NCI-H1417 (cell line): Measurements from ENCODE around the gene PLCL2.
"Not testable (repeated sequence)": the region's sequence is repeated elsewhere in the genome, so short reads cannot be mapped to it uniquely, and the experiment has no call there.

ENCODE experiments used
- DNase-seq, 3 experiments: peaks; one replicate each; lab custom pipeline; 2025; lab: John Stamatoyannopoulos, UW

PLCL2 gene

DNA sequence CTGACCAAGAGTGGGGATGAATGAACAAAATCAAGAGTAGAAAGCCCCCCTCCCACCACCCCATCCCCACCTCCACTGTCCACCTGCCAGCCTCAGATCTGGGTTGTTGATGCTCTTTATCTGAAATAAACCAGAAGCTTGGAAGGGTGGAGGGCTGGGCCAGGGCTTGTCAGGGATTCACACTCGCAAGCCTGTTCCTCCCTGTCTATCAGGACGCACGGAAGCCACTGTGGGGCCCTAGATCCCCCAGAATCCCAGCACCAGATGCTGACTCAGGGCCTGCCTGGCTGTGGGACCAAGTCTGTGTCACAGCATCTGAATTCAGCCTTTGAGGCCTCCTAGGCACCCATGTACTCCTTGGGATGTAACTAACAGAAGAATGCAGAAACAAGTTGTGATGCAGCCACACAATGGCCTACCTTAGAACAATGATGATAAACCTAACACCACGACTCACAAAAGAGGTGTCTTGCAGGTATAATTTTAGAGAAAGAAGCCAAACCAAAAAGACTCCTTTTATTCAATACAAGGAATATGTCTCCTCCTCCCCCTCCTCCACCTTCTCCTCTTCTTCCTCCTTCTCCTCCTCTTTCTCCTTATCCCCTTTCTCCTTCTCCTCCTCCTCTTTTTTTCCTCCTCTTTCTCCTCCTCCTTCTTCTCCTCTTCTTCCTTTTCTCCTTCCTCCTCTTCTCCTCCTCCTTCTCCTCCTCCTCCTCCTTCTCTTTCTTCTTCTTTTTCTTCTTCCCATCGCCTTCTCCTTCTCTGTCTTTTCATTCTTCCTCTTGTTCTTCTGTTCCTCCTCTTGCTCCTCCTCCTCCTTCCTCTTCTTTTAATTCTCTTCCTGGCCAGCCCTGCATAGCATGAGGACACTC is 234.7 kb downstream of the PLCL2 start:
- DNase-seq = no peak

DNA sequence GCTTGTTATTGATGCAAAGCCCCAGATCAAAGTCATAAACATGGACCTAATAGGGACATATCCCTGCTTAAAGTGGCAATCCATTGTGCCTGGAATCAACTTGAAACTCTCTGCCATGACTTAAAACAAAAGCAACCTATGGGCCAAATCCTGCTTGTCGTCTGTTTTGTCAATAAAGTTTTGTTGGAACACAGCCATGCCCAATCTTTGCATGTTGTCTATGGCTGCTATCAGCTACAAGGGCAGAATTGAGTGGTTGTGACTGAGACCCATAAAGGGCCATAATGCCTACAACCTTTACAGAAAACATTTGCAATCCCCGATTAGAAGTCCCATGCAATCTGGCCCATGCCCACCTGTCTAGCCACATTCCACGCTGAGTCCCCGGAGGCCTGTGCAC is 235.4 kb downstream of the PLCL2 start:
- no peak for DNase-seq

GRCh38 chr3:17121336-17121735 is 236.6 kb downstream of the PLCL2 start:
- no peak for DNase-seq

- no peak for DNase-seq
These were observed 238.0 kb downstream of the PLCL2 start for GRCh38 chr3:17122758-17123157.

- DNase-seq = no peak
These were observed 241.1 kb downstream of the PLCL2 start for GRCh38 chr3:17125738-17126442.

DNA sequence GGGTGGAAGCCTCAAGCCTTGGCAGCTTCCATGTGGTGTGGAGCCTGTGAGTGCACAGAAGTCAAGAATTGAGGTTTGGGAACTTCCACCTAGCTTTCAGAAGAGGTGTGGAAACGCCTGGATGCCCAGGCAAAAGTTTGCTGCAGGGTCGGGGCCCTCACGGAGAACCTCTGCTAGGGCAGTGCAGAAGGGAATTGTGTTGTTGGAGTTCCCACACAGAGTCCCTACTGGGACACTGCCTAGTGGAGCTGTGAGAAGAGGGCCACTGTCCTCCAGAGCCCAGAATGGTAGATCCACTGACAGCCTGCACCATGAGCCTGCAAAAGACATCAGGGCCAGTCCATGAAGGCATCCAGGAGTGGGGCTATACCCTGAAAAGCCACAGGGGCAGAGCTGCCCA is 243.9 kb downstream of the PLCL2 start:
- not testable (repeated sequence) for DNase-seq

DNA sequence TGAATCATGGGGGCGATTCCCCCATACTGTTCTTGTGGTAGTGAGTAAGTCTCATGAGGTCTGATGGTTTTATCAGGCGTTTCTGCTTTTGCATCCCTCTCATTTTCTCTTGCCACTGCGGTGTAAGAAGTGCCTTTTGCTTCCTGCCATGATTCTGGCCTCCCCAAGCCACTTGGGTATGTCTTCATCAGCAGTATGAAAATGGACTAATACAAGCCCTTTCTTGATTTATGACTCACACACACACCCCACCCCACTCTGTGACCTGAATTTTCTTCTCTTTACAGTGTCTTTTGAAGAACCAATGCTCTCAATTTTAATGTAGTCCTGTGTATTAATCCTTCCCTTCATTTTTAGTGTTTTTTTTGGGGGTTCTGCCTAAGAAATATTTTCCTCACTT is 244.8 kb downstream of the PLCL2 start:
- no peak for DNase-seq

GRCh38 chr3:17130956-17131355 is 246.2 kb downstream of the PLCL2 start:
- DNase-seq = no peak

DNA sequence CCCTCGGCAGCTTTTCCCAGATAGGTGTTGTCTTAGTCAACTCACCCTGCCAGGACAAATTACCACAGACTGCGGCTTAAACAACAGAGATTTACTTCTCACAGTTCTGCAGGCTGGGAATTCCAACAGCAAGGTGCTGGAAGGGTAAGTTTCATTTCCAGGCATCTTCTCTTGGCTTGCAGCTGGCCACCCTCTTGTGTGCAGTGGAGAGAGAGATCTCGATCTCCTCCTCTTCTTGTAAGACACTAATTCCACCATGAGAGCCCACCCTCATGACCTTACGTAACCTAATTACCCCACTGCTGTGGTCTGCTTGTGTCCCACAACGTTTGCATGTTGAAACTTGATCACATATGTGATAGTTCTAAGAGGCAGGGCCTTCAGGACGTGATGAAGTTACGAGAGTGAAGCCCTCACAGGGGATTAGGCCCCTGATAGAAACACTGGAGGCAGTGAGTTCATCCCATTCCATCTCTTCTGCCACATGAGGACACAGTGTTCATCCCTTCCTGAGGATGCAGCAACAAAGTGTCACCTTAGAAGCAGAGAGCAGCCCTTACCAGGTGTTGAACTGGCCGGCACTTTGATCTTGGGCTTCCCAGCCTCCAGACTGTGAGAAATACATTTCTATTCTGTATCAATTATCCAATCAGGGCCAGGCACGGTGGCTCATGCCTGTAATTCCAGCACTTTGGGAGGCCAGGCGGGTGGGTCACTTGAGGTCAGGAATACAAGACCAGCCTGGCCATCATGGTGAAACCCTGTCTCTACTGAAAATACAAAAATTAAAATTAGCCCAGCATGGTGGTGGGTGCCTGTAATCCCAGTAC is 247.7 kb downstream of the PLCL2 start:
- DNase-seq = no peak

DNA sequence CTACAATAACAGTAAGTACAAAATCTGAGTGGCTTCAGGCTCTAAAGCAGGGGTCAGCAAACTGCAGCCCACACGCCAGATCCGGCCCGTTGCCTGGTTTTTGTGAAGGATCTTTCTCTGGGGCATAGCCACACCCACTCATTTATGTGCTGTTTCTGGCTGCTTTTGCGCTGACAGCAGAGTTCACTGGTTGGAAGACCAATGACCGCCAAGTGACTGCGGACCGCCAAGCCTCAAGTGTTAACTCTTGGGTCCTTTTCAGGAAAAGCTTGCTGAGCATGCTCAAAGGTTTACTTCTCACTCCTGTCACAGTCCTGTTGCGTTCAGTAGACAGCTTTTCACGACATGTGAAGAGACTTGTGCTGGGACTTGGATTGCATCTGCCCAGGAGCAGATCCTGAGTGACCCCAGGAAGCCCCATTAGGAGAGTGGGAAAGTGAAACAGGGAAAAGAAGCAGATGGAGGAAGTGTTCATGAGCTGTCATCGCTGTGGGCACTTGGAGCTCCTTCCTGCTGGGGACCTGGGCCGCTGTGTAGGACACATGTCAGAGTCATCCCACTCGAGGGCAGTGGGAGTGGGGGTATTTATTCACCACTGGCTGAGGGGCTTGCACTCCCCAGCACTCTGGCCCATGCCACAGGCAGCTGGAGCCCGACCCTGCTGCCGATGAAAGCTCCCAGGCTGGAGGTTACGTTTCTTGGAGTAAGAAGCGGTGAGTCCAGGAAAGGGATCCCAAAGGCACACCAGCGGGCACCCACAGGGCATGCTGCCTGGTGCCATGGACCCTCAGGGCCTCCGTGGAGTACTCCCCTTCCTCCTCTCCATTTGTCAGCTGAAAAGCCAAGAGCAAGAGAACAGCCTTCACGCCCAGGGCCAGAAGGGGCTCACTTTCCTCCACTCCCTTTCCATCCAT is 249.1 kb downstream of the PLCL2 start:
- no peak for DNase-seq

DNA sequence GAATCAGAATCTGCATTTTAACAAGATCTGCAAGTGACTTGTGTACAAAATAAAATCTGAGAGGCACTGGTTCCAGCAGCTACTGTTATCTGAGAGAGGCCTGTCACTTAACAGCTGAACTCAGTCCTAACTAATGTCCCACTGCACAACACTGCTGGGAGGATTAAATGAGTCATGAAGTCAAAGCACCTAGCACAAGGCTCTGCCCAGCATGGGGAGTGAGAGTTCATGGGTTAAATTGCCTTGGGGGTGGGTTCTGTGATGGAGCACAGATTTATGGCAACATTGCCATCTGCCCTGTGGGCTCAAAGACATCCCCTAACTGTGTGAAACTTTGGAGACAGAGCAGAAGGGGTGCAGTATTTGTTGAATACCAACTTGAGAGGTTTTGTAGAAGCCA is 250.9 kb downstream of the PLCL2 start:
- no peak for DNase-seq

DNA sequence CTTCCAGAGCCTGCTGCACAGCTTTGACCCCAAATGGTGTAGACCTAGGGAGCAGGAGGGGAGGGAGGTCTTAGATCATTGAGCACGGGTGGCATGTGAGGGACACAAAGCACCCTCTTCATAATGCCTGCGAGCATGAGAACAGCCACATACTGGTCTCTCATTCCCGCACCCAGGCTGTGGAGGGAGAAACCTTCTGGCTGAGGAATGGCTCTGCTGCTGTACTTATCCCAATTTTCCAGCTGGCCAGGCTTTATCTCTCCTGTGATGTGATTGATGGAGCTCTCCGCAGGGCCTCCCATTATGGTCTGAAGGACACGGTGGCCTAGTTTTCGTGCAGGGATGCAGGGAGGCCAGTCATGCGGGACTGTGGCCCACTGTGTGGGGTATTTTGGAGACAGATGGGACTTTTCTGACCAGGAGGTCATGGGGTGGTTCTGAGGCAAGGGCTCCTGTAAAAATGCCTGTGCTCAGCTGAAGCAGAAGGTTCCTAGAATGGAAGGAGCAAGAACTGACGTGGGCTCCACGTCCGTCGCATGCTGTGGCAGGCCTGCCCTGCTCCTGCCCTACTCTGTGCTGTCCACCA is 251.5 kb downstream of the PLCL2 start:
- DNase-seq = no peak

GRCh38 chr3:17137321-17137826 is 252.6 kb downstream of the PLCL2 start:
- DNase-seq = no peak

DNA sequence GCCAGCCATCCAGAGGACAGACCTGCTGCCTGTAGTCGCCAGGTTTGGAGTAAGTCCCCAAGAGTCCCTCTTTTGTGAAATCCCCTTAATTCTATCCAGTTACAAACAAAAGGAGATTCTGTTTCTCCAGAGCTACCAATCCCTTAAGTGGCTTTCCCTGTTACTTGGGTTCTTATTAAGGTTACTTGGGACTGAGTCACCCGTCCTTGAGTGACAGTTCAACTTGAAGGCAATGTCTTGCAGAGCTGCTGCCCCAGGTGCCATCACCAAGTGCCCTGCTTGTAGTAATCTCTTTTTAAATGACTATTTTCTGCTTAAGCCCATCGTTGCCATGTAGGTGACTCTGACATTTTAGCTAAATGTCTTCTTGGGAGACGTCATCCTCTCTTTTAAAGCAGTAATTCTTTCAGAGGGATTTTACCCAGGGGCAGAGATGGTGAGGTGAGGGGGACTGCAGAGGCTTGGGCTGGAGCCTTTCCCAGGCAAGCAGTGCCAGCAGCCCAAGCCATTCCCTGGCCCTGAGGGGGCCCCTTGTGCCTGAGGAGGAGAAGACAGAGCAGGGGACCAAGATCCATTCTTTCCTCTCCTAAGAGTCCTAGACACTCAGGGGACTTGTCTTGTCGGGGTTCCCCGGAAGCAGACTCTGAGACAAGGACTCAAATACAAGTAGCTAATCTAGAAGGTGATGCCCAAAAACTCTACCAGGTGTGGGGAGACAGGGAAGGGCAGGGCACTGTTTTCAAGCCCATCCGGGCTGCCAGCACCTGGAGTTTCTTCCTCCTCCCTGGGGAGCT is 253.7 kb downstream of the PLCL2 start:
- no peak for DNase-seq
